Measurements from ENCODE around the gene CD247. TPM values are rescaled to one million over a fixed set of nuclear protein-coding genes. Genes with fewer than 3 reads are reported as not detected.
A peak's percentile ranks its signal among the peaks of the same experiment; 100 is the strongest.

The CD247 gene
- total RNA-seq, 1 donor, result not detected

- H3K4me3 ChIP-seq (ENCODE audit: low read depth, low read length), result no peak overlapping the region
- no peak for TF ChIP-seq CTCF (IDR thresholded peaks at IDR 0.05; ENCODE audit: insufficient read depth, low read depth, low read length)
- no peak for DNase-seq (ENCODE audit: low read depth)
Observed at GRCh38 chr1:167551362-167551761, 33.0 kb upstream of the CD247 start.

GRCh38 chr1:167548059-167548932 lies 30.0 kb upstream of the CD247 start:
- H3K4me3 ChIP-seq (ENCODE audit: low read depth, low read length), result no peak overlapping the region
- no peak for TF ChIP-seq CTCF (IDR thresholded peaks at IDR 0.05; ENCODE audit: insufficient read depth, low read depth, low read length)
- DNase-seq (ENCODE audit: low read depth), result peak; percentile 82

- no peak for DNase-seq (ENCODE audit: low read depth)
- no peak for TF ChIP-seq CTCF (IDR thresholded peaks at IDR 0.05; ENCODE audit: insufficient read depth, low read depth, low read length)
- H3K4me3 ChIP-seq (ENCODE audit: low read depth, low read length), result no peak overlapping the region
Observed at GRCh38 chr1:167546935-167547334, 28.6 kb upstream of the CD247 start.

GRCh38 chr1:167545349-167545748 lies 27.0 kb upstream of the CD247 start:
- TF ChIP-seq CTCF (IDR thresholded peaks at IDR 0.05; ENCODE audit: insufficient read depth, low read depth, low read length), result no peak
- DNase-seq (ENCODE audit: low read depth), result no peak
- no peak overlapping the region for H3K4me3 ChIP-seq (ENCODE audit: low read depth, low read length)

GRCh38 chr1:167544447-167545093 lies 26.2 kb upstream of the CD247 start:
- no peak for DNase-seq (ENCODE audit: low read depth)
- no peak for TF ChIP-seq CTCF (IDR thresholded peaks at IDR 0.05; ENCODE audit: insufficient read depth, low read depth, low read length)
- no peak overlapping the region for H3K4me3 ChIP-seq (ENCODE audit: low read depth, low read length)

GRCh38 chr1:167543199-167543990 lies 25.1 kb upstream of the CD247 start:
- no peak for DNase-seq (ENCODE audit: low read depth)

More at GRCh38 chr1:167543199-167543990, 25.1 kb upstream of the CD247 start:
- no peak for TF ChIP-seq CTCF (IDR thresholded peaks at IDR 0.05; ENCODE audit: insufficient read depth, low read depth, low read length)
- no peak overlapping the region for H3K4me3 ChIP-seq (ENCODE audit: low read depth, low read length)

Measured in fibroblast of villous mesenchyme (primary cell).